ENCODE data around the gene TNIK. TPM values are rescaled to one million over a fixed set of nuclear protein-coding genes. Genes with fewer than 3 reads are reported as not detected.

Gene TNIK
- total and polyA plus RNA-seq, 10 of the 15 experiments (the other 5 are each of a cell fraction or from before 2014, with no cell fraction given): 13.9 to 74.3 (median 48.2) TPM

GRCh38 chr3:171346582-171347300, 113.5 kb downstream of the TNIK start (continued):
- no peak for TF ChIP-seq ZBTB11 (CRISPR knock-in tag; IDR thresholded peaks at IDR 0.05)
- TF ChIP-seq HDGF (IDR thresholded peaks at IDR 0.05): no peak
- no peak for TF ChIP-seq MTA3 (IDR thresholded peaks at IDR 0.05; ENCODE audit: borderline replicate concordance, low read length)
- 0 out of 2 replicates have a peak, but pooled peaks have one; percentile 52 for TF ChIP-seq CREB1 (IDR thresholded peaks at IDR 0.05; ENCODE audit: low read depth)
- TF ChIP-seq EED (IDR thresholded peaks at IDR 0.05; ENCODE audit: low read depth): no peak
- TF ChIP-seq MXI1 (IDR thresholded peaks at IDR 0.05; ENCODE audit: low read depth, low read length): no peak
- no peak for TF ChIP-seq SRF (IDR thresholded peaks at IDR 0.05; ENCODE audit: low read depth in 2 of 2, low read length in 2 of 2)
- no peak for TF ChIP-seq ZBTB4 (CRISPR knock-in tag; IDR thresholded peaks at IDR 0.05)
- peak; percentile 33 for TF ChIP-seq CUX1 (IDR thresholded peaks at IDR 0.05; ENCODE audit: insufficient replicate concordance, low read depth, low read length)
- no peak for TF ChIP-seq ZZZ3 (IDR thresholded peaks at IDR 0.05; ENCODE audit: control insufficient read depth, insufficient read length, low read depth)
- no peak for TF ChIP-seq SUPT20H (IDR thresholded peaks at IDR 0.05; ENCODE audit: borderline replicate concordance, control insufficient read depth, low read depth, low read length)
- 0 out of 2 replicates have a peak, but pooled peaks have one; percentile 24 for TF ChIP-seq YBX1 (IDR thresholded peaks at IDR 0.05)
- no peak for TF ChIP-seq NRF1 (conservative IDR thresholded peaks at IDR 0.05; ENCODE audit: low read depth, low read length)

Data from GM12878 (cell line).